ENCODE measurements around the gene SH2D1B. TPM values are rescaled to one million over a fixed set of nuclear protein-coding genes. Genes with fewer than 3 reads are reported as not detected.

Gene SH2D1B
- total and polyA plus RNA-seq, 9 of the 15 experiments (the other 6 are each of a cell fraction or from before 2014, with no cell fraction given): 5.6 to 19.6 (median 9.7) TPM

DNA sequence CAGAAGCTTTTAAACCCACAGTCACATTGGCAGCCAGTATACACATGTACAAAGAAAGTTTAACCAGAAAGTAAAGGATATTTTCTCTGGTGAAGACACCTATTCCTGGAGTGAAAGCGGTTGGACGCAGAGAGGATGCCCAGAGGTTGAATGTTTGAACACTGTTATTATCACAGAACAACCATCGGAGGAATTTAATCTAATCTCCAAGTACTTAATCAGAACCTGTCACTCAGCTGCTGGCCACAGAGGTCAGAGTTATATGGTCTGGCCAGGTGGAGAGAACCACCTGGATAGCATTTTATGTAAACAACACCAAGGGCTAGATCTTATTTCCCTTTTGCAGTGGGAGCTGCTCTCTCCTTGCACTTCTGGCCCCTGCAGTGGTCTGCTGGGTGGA is 64.7 kb downstream of the SH2D1B start (continued):
- TF ChIP-seq BCLAF1 (IDR thresholded peaks at IDR 0.05; ENCODE audit: borderline replicate concordance in 1 of 2, control insufficient read depth in 1 of 2, low read depth in 2 of 2, low read length in 1 of 2) (no peak), KDM2B (CRISPR knock-in tag; IDR thresholded peaks at IDR 0.05) (no peak), ZNF146 (CRISPR knock-in tag; IDR thresholded peaks at IDR 0.05; ENCODE audit: unreplicated experiment) (no peak), ZBTB7A (IDR thresholded peaks at IDR 0.05; ENCODE audit: borderline replicate concordance, control insufficient read depth, low read depth, low read length) (no peak), ZNF316 (IDR thresholded peaks at IDR 0.05) (no peak), HDAC2 (IDR thresholded peaks at IDR 0.05) (no peak)

Other genes with a start within 250 kb of the SH2D1B start
- gene SPATA46, start 35.3 kb downstream of the SH2D1B start, total RNA-seq (2014; rRNA removed): not detected in 2 replicates
- gene SPATA46, start 35.3 kb downstream of the SH2D1B start, total RNA-seq (2014; rRNA removed; fragmentation: Illumina TruSeq; extraction: Trizol): not detected in 2 replicates
- gene SPATA46, start 35.3 kb downstream of the SH2D1B start, total RNA-seq (2015; rRNA removed; fragmentation: Illumina TruSeq; extraction: Trizol): not detected in 2 replicates
- not detected in 2 replicates for gene SPATA46, start 35.3 kb downstream of the SH2D1B start, total RNA-seq (2021)
- 0.04 TPM in 2 replicates for gene SPATA46, start 35.3 kb downstream of the SH2D1B start, polyA plus RNA-seq (2011; rRNA removed)
- not detected in 2 replicates for gene SPATA46, start 35.3 kb downstream of the SH2D1B start, polyA plus RNA-seq (2014; fragmentation: Illumina TruSeq; extraction: Trizol)
- under 1 TPM in 1 of 2 experiments, not detected in 1; 0.11 TPM for gene SPATA46, start 35.3 kb downstream of the SH2D1B start, polyA plus RNA-seq (2014; fragmentation: Nextera tagmentation; extraction: Ambion mirVana)
- not detected in 2 replicates for gene SPATA46, start 35.3 kb downstream of the SH2D1B start, polyA plus RNA-seq (2014; rRNA removed)
- gene C1orf226, start 30.4 kb downstream of the SH2D1B start, total RNA-seq (2014; rRNA removed): 0.36 and 0.37 TPM in 2 replicates
- gene C1orf226, start 30.4 kb downstream of the SH2D1B start, total RNA-seq (2014; rRNA removed; fragmentation: Illumina TruSeq; extraction: Trizol): 0.47 and 0.64 TPM in 2 replicates
- 0.33 and 0.53 TPM in 2 replicates for gene C1orf226, start 30.4 kb downstream of the SH2D1B start, total RNA-seq (2015; rRNA removed; fragmentation: Illumina TruSeq; extraction: Trizol)
- 1.4 and 1.6 TPM in 2 replicates for gene C1orf226, start 30.4 kb downstream of the SH2D1B start, total RNA-seq (2021)
- gene C1orf226, start 30.4 kb downstream of the SH2D1B start, polyA plus RNA-seq (2011; rRNA removed): 0.81 and 1.4 TPM in 2 replicates
- 1.2 and 1.3 TPM in 2 replicates for gene C1orf226, start 30.4 kb downstream of the SH2D1B start, polyA plus RNA-seq (2014; fragmentation: Illumina TruSeq; extraction: Trizol)
- gene C1orf226, start 30.4 kb downstream of the SH2D1B start, polyA plus RNA-seq (2014; fragmentation: Nextera tagmentation; extraction: Ambion mirVana): under 1 TPM; 0.10 to 0.20 TPM
- gene C1orf226, start 30.4 kb downstream of the SH2D1B start, polyA plus RNA-seq (2014; rRNA removed): 0.56 and 0.88 TPM in 2 replicates
- 34.0 and 36.0 TPM in 2 replicates for gene UHMK1, start 85.7 kb upstream of the SH2D1B start, total RNA-seq (2014; rRNA removed)
- 72.4 and 78.0 TPM in 2 replicates for gene UHMK1, start 85.7 kb upstream of the SH2D1B start, total RNA-seq (2014; rRNA removed; fragmentation: Illumina TruSeq; extraction: Trizol)
- gene UHMK1, start 85.7 kb upstream of the SH2D1B start, total RNA-seq (2015; rRNA removed; fragmentation: Illumina TruSeq; extraction: Trizol): 49.2 and 55.2 TPM in 2 replicates
- 42.6 and 43.3 TPM in 2 replicates for gene UHMK1, start 85.7 kb upstream of the SH2D1B start, total RNA-seq (2021)
- gene UHMK1, start 85.7 kb upstream of the SH2D1B start, polyA plus RNA-seq (2011; rRNA removed): 63.6 and 71.0 TPM in 2 replicates
- 32.9 and 38.3 TPM in 2 replicates for gene UHMK1, start 85.7 kb upstream of the SH2D1B start, polyA plus RNA-seq (2014; fragmentation: Illumina TruSeq; extraction: Trizol)
- 10 to 100 TPM; 13.1 to 20.5 TPM for gene UHMK1, start 85.7 kb upstream of the SH2D1B start, polyA plus RNA-seq (2014; fragmentation: Nextera tagmentation; extraction: Ambion mirVana)
- 27.7 and 28.9 TPM in 2 replicates for gene UHMK1, start 85.7 kb upstream of the SH2D1B start, polyA plus RNA-seq (2014; rRNA removed)
- 191 and 213 TPM in 2 replicates for gene UAP1, start 149.6 kb upstream of the SH2D1B start, total RNA-seq (2014; rRNA removed)
- 317 and 372 TPM in 2 replicates for gene UAP1, start 149.6 kb upstream of the SH2D1B start, total RNA-seq (2014; rRNA removed; fragmentation: Illumina TruSeq; extraction: Trizol)
- 188 TPM in 2 replicates for gene UAP1, start 149.6 kb upstream of the SH2D1B start, total RNA-seq (2015; rRNA removed; fragmentation: Illumina TruSeq; extraction: Trizol)
- gene UAP1, start 149.6 kb upstream of the SH2D1B start, total RNA-seq (2021): 216 and 222 TPM in 2 replicates
- gene UAP1, start 149.6 kb upstream of the SH2D1B start, polyA plus RNA-seq (2011; rRNA removed): 257 and 285 TPM in 2 replicates
- 219 and 241 TPM in 2 replicates for gene UAP1, start 149.6 kb upstream of the SH2D1B start, polyA plus RNA-seq (2014; fragmentation: Illumina TruSeq; extraction: Trizol)
- gene UAP1, start 149.6 kb upstream of the SH2D1B start, polyA plus RNA-seq (2014; fragmentation: Nextera tagmentation; extraction: Ambion mirVana): 100 to 1,000 TPM; 182 to 189 TPM
- 201 and 213 TPM in 2 replicates for gene UAP1, start 149.6 kb upstream of the SH2D1B start, polyA plus RNA-seq (2014; rRNA removed)
- 0.69 and 2.0 TPM in 2 replicates for gene DDR2, start 220.3 kb upstream of the SH2D1B start, total RNA-seq (2014; rRNA removed)
- gene DDR2, start 220.3 kb upstream of the SH2D1B start, total RNA-seq (2014; rRNA removed; fragmentation: Illumina TruSeq; extraction: Trizol): 1.3 and 2.2 TPM in 2 replicates
- gene DDR2, start 220.3 kb upstream of the SH2D1B start, total RNA-seq (2015; rRNA removed; fragmentation: Illumina TruSeq; extraction: Trizol): 1.2 and 1.3 TPM in 2 replicates
- 1.6 and 1.7 TPM in 2 replicates for gene DDR2, start 220.3 kb upstream of the SH2D1B start, total RNA-seq (2021)
- gene DDR2, start 220.3 kb upstream of the SH2D1B start, polyA plus RNA-seq (2011; rRNA removed): 0.75 and 1.4 TPM in 2 replicates
- gene DDR2, start 220.3 kb upstream of the SH2D1B start, polyA plus RNA-seq (2014; fragmentation: Illumina TruSeq; extraction: Trizol): 1.1 and 1.5 TPM in 2 replicates
- under 1 TPM; 0.36 to 0.51 TPM for gene DDR2, start 220.3 kb upstream of the SH2D1B start, polyA plus RNA-seq (2014; fragmentation: Nextera tagmentation; extraction: Ambion mirVana)
- gene DDR2, start 220.3 kb upstream of the SH2D1B start, polyA plus RNA-seq (2014; rRNA removed): 0.57 and 0.89 TPM in 2 replicates